ENCODE results near the gene SCG5. TPM values are rescaled to one million over a fixed set of nuclear protein-coding genes. Genes with fewer than 3 reads are reported as not detected.

The SCG5 gene
- total RNA-seq, 4 donors from 2014 or later, result 1.2 to 6.6 (median 2.9) TPM

DNA sequence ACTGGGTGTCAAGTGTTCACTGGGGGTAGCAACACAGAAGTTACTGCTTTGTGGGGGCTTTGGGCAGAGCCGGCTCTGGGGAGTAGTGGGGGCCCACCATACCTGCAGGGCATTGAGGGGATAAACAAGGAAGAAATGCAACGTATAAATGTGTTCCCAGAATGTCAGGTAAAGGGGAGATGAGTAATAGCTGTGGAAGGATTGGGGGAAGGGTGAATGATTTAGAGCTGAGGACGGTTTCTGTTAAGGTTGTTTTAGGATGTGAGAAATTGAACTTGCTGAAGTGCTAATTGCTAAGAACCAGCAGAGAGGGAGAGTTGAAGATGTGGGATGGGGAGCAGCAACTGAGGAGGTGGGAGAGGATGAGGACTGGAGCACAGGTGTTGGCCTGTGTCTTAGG is 10.7 kb downstream of the SCG5 start:
- intact Hi-C loops (cut with DNase I), result loop anchor here (10.0 kb wide), 1 partner anchor 483 kb away; no protein-coding TSS in a partner anchor
- H3K4me1 ChIP-seq, result peaks cover 0 to 23% (median 3%) of the 10 kb centered on the region in 4 donors
- no peaks in the 10 kb centered on the region for H3K27me3 ChIP-seq
- H3K36me3 ChIP-seq, result no peaks in the 10 kb centered on the region
- TF ChIP-seq POLR2A (IDR thresholded peaks at IDR 0.05; ENCODE audit: low read depth) (no peak), EP300 (IDR thresholded peaks at IDR 0.05) (no peak), POLR2AphosphoS5 (IDR thresholded peaks at IDR 0.05) (no peak)
- TF ChIP-seq, protein P1, sequence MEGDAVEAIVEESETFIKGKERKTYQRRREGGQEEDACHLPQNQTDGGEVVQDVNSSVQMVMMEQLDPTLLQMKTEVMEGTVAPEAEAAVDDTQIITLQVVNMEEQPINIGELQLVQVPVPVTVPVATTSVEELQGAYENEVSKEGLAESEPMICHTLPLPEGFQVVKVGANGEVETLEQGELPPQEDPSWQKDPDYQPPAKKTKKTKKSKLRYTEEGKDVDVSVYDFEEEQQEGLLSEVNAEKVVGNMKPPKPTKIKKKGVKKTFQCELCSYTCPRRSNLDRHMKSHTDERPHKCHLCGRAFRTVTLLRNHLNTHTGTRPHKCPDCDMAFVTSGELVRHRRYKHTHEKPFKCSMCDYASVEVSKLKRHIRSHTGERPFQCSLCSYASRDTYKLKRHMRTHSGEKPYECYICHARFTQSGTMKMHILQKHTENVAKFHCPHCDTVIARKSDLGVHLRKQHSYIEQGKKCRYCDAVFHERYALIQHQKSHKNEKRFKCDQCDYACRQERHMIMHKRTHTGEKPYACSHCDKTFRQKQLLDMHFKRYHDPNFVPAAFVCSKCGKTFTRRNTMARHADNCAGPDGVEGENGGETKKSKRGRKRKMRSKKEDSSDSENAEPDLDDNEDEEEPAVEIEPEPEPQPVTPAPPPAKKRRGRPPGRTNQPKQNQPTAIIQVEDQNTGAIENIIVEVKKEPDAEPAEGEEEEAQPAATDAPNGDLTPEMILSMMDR (IDR thresholded peaks at IDR 0.05), result no peak
- DNase-seq (ENCODE audit: extremely low spot score), result no peak
- 74% methylated on average over 3 of the region's 3 CpGs for WGBS
- H3K4me3 ChIP-seq, result no peak overlapping the region
- no peaks in the 10 kb centered on the region for H3K9me3 ChIP-seq
- no peak overlapping the region for H3K27ac ChIP-seq (replicated peaks in 1 of 4)

DNA sequence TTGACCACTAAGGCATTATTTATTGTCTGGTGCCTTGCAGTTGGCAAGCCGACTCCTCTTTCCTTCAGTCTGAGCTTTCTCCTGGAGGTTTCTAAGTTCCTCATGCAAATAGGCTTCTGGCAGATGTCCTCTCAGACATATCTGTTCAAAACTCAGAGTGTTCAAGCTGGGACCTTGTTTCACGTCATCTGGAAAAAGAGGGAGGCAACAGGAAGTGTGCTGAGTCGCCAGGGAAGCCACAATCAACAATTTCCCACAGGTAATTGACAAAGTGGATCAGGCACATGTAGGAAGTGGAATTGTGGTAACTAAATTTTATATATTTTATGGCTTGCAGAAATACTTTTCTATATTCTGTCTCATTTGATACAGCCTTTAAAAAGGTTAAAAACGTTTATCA is 14.6 kb downstream of the SCG5 start:
- TF ChIP-seq EP300 (IDR thresholded peaks at IDR 0.05) (no peak), POLR2AphosphoS5 (IDR thresholded peaks at IDR 0.05) (no peak), POLR2A (IDR thresholded peaks at IDR 0.05; ENCODE audit: low read depth) (no peak)
- TF ChIP-seq, protein P1 (IDR thresholded peaks at IDR 0.05), result no peak
- no peaks in the 10 kb centered on the region for H3K9me3 ChIP-seq
- intact Hi-C loops (cut with DNase I), result loop anchor here (5.0 to 10.0 kb wide), 2 partner anchors 341 to 479 kb away; no protein-coding TSS in a partner anchor
- peaks cover 0 to 33% (median 20%) of the 10 kb centered on the region in 4 donors for H3K4me1 ChIP-seq
- no peak for DNase-seq (ENCODE audit: extremely low spot score)
- WGBS, result 65% methylated on average over 4 of the region's 4 CpGs
- no peaks in the 10 kb centered on the region for H3K36me3 ChIP-seq
- no peak overlapping the region for H3K27ac ChIP-seq (replicated peaks in 1 of 4)
- peaks cover 0 to 3% (median 0%) of the 10 kb centered on the region in 4 donors for H3K27me3 ChIP-seq
- H3K4me3 ChIP-seq, result no peak overlapping the region

DNA sequence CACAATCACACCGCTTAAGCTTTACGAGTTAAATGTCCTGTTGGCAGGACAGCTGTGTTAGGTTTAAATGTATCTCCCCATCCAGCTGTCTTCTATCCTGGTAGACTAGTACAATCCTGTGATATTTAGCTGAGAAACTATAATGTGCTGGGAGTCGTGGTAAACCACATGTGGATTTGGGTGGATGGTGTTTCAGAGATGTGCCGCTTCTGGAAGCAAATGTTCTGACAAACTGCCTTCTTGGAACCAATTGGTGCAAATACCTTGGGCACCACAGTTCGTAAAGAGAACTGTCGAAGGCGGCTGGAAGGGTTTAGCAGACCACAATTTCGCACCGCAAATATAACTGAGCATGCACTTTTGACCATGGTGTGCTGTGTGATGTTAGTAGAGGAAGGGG is 15.0 kb downstream of the SCG5 start:
- WGBS, result 92% methylated on average over 9 of the region's 9 CpGs
- Histone ChIP-seq H3K4me3 (no peak overlapping the region), H3K27ac (replicated peaks in 1 of 4) (no peak overlapping the region), H3K36me3 (no peaks in the 10 kb centered on the region), H3K9me3 (no peaks in the 10 kb centered on the region), H3K27me3 (peaks cover 0 to 3% (median 0%) of the 10 kb centered on the region in 4 donors), H3K4me1 (peaks cover 0 to 29% (median 20%) of the 10 kb centered on the region in 4 donors)
- intact Hi-C loops (cut with DNase I), result loop anchor here (5.0 to 10.0 kb wide), 2 partner anchors 341 to 478 kb away; no protein-coding TSS in a partner anchor
- no peak for DNase-seq (ENCODE audit: extremely low spot score)
- no peak for TF ChIP-seq POLR2A (IDR thresholded peaks at IDR 0.05; ENCODE audit: low read depth)

DNA sequence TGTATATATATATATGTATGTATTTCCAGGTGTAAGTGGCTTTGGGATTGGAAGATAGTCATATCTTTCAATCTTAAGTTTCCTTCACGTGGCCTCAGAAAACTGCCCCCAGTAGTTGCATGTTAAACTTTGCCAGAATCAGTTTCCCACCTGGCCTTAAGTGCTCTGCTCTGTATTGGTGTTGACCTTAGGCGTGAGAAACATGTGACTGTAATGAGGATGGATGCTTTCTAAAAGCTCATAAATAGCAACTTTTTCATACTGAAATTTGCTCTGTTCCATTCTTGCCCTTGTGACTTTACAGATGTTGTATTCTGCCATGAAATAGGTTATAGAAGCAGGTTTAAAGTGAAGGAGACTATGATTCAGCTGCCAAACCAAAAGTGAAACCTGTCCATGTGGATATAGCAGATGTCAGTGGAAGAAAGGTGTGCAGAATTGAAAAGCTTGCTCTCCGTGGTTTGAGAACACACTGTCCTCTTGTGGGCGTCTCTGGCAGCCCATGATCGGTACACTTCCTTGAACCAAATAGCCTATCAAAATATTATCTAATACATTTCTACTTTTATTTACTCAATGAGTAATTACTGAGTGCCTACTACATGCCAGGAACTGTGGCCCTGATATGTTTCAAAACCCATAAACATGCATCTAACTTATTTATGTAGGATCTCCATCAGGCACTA is 15.8 kb downstream of the SCG5 start:
- peak; percentile 37 for DNase-seq (ENCODE audit: extremely low spot score)
- Histone ChIP-seq H3K9me3 (no peaks in the 10 kb centered on the region), H3K4me1 (peaks cover 0 to 23% (median 20%) of the 10 kb centered on the region in 4 donors), H3K27ac (replicated peaks in 1 of 4) (no peak overlapping the region), H3K27me3 (peaks cover 0 to 3% (median 0%) of the 10 kb centered on the region in 4 donors), H3K36me3 (no peaks in the 10 kb centered on the region), H3K4me3 (no peak overlapping the region)
- WGBS, result 80% methylated on average over 5 of the region's 5 CpGs
- TF ChIP-seq, protein P1 (IDR thresholded peaks at IDR 0.05), result peak in 1 of 3 experiments; percentile 13
- TF ChIP-seq POLR2AphosphoS5 (IDR thresholded peaks at IDR 0.05) (no peak), POLR2A (IDR thresholded peaks at IDR 0.05; ENCODE audit: low read depth) (no peak)
- intact Hi-C loops (cut with DNase I), result loop anchor here (5.0 to 10.0 kb wide), 2 partner anchors 340 to 477 kb away; no protein-coding TSS in a partner anchor

DNA sequence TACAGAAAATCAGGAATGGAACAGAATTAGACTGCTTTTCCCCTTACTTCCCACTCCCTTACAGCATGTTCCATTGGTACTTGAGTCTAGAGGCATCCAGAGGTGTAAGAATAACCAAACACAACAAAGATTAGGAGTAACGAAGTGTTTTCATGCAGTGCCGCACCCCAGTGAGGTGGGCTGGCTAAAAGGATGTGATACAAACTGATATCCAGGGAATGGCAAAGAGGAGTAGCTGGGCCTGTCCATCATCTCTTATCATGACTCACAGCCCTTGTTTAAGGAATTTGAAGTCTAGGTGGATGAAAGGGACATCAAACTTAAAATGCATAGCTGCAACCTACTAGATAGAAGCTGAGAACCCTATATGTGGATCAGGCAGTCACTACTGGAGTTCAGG is 16.4 kb downstream of the SCG5 start:
- peak; percentile 34 for DNase-seq (ENCODE audit: extremely low spot score)
- TF ChIP-seq POLR2A (IDR thresholded peaks at IDR 0.05; ENCODE audit: low read depth), result no peak
- no peak for TF ChIP-seq POLR2AphosphoS5 (IDR thresholded peaks at IDR 0.05)
- no peak for TF ChIP-seq EP300 (IDR thresholded peaks at IDR 0.05)
- TF ChIP-seq, protein P1 (IDR thresholded peaks at IDR 0.05), result no peak
- Histone ChIP-seq H3K9me3 (no peaks in the 10 kb centered on the region), H3K4me3 (no peak overlapping the region), H3K27ac (replicated peaks in 1 of 4) (no peak overlapping the region), H3K36me3 (no peaks in the 10 kb centered on the region), H3K27me3 (peaks cover 0 to 3% (median 0%) of the 10 kb centered on the region in 4 donors), H3K4me1 (peaks cover 0 to 27% (median 20%) of the 10 kb centered on the region in 4 donors)
- 100% methylated on average over 2 of the region's 2 CpGs for WGBS
- intact Hi-C loops (cut with DNase I), result loop anchor here (5.0 to 10.0 kb wide), 2 partner anchors 339 to 477 kb away; no protein-coding TSS in a partner anchor
